BLaER1 treated with 17β-estradiol and CSF1 and Interleukin-3, amounts not matched to agents 10 nM and 100 nM (cell line): Measurements from ENCODE around the gene DPY19L2.
"Not testable (repeated sequence)": the region's sequence is repeated elsewhere in the genome, so short reads cannot be mapped to it uniquely, and the experiment has no call there.

ENCODE experiments used
- H3K27ac ChIP-seq, 11 experiments: shearing (Covaris generic); formaldehyde crosslinking; 2 replicates each; pipeline ENCODE4 v1.8.1; 2022
- H3K27me3 ChIP-seq, 11 experiments: shearing (Covaris generic); formaldehyde crosslinking; 2 replicates each; pipeline ENCODE4 v1.8.1; 2022
- H3K36me3 ChIP-seq, 11 experiments: shearing (Covaris generic); formaldehyde crosslinking; 2 replicates each; pipeline ENCODE4 v1.8.1; 2022
- H3K4me1 ChIP-seq, 10 experiments: shearing (Covaris generic); formaldehyde crosslinking; 2 replicates each; pipeline ENCODE4 v1.8.1; 2022
- H3K4me2 ChIP-seq, 11 experiments: shearing (Covaris generic); formaldehyde crosslinking; 2 replicates each; pipeline ENCODE4 v1.8.1; 2022
- H3K4me3 ChIP-seq, 10 experiments: shearing (Covaris generic); formaldehyde crosslinking; 2 replicates each; pipeline ENCODE4 v1.8.1; 2022
- H3K9ac ChIP-seq, 11 experiments: shearing (Covaris generic); formaldehyde crosslinking; 2 replicates each; pipeline ENCODE4 v1.8.1; 2022
- H3K9me3 ChIP-seq, 11 experiments: shearing (Covaris generic); formaldehyde crosslinking; replicated peaks in 1 of 11; 2 replicates each; pipeline ENCODE4 v1.8.1; 2022
- H4K20me1 ChIP-seq, 11 experiments: shearing (Covaris generic); formaldehyde crosslinking; 2 replicates each; pipeline ENCODE4 v1.8.1; 2022
- Cebpa-rat ChIP-seq, 11 experiments: shearing (Covaris generic); IDR thresholded peaks; 2 replicates each; pipeline ENCODE4 v1.8.1; 2022

Gene DPY19L2

DNA sequence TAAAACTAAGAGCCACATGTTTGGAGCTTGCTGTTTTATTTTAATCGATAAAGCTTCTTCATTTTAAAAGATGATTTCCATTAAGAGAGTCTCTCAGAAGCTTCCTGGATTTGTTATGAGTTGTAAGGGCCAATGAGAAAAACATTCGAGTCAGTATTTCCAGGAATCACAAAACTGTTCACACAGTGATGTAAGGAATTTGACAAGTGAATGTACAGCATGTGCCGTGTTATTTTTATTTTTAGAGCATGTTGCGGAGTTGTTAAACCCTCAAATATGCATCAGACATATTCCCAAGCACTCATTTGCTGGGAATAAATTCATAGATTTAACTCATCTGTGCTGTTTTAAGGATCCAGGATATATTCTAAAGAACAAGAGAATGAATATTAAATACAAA lies 129.6 kb downstream of the DPY19L2 start:
- not testable (repeated sequence) for H3K9ac ChIP-seq, H3K4me2 ChIP-seq, H3K27ac ChIP-seq, H3K27me3 ChIP-seq, H3K9me3 ChIP-seq, H3K4me3 ChIP-seq, H4K20me1 ChIP-seq, H3K4me1 ChIP-seq, H3K36me3 ChIP-seq

DNA sequence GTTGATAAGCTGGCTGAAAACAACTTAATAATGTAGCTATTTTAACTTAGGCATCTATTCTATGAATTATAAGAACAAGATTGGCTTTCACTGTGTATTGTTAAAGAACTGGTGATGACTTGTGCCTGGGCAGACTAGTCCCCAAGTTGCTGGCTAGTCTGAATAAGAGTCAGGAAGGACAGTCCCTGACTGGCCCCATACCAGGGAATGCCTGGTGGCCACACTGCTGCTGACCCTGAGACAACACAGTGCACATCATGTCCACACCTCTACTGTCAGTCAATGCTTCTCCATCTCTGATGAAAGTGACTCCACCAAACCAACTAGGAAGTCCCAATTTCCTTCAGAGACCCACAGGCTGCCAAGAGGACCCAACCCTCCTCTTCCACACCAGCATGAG lies 130.5 kb downstream of the DPY19L2 start:
- H3K36me3 ChIP-seq, H3K27ac ChIP-seq, H3K4me3 ChIP-seq, H3K4me2 ChIP-seq, H3K9me3 ChIP-seq, H3K9ac ChIP-seq, H4K20me1 ChIP-seq, H3K27me3 ChIP-seq, H3K4me1 ChIP-seq: not testable (repeated sequence)

DNA sequence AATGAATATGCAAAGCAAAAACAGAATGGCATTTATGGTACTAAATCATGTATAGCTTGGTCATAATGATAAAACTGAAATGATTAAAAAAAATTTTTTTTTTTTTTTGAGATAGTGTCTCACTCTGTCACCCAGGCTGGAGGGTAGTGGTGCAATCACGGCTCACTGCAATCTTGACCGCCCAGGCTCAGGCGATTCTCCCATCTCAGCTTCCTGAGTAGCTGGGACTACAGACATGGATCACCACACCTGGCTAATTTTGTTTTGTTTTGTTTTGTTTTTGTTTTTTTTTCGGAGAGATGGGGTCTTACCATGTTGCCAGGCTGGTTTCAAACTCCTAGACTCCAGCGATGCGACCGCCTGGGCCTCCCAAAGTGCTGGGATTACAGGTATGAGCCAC lies 138.7 kb downstream of the DPY19L2 start:
- H3K9ac ChIP-seq, H3K27ac ChIP-seq, H3K36me3 ChIP-seq, H3K9me3 ChIP-seq, H3K4me1 ChIP-seq, H4K20me1 ChIP-seq, H3K4me3 ChIP-seq, H3K4me2 ChIP-seq, H3K27me3 ChIP-seq: not testable (repeated sequence)

DNA sequence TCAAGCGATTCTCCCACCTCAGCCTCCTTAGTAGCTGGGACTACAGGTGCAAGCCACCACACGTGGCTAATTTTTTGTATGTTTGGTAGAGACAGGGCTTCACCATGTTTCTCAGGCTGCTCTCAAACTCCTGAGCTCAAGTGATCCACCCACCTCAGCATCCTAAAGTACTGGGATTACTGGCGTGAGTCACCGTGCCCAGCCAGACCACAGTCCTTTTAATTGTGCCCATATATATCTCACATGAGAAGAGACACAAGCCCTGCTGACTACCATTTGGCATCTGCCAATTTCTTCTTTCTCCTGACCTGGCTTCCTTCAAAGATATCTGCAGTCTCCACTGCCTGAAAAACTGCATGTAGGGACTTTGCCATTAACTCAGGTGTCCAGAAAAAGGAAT lies 142.5 kb downstream of the DPY19L2 start:
- no peak overlapping the region for H3K27ac ChIP-seq
- H3K4me2 ChIP-seq: no peak overlapping the region
- H3K9me3 ChIP-seq: peaks cover 0 to 8% (median 0%) of the 10 kb centered on the region in 11 experiments; a peak in 5 of 22 replicates
- no peak for TF ChIP-seq Cebpa-rat (IDR thresholded peaks at IDR 0.05)
- no peak overlapping the region for H3K9ac ChIP-seq
- H3K4me1 ChIP-seq: no peaks in the 10 kb centered on the region
- no peaks in the 10 kb centered on the region for H3K27me3 ChIP-seq
- no peak overlapping the region for H3K4me3 ChIP-seq
- no peaks in the 10 kb centered on the region for H4K20me1 ChIP-seq
- no peaks in the 10 kb centered on the region for H3K36me3 ChIP-seq

DNA sequence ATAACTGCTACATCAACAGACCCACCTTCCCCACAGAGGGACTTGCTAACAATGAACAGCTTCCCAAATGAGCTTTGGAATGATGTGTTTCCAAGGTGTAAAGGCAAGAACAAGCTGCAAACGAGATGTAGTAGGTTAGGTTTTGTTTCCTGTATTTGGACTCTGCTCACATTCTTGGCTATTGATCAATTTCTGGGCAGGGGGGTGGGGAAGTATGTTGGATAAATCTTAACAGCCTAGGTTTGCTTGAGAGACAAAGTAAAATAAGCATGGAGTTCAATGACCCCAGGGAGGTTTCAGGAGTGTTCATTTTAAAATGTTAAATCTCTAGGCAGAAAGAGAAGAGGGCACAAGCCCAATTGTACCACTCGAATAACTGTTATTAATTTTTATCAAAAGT lies 146.6 kb downstream of the DPY19L2 start:
- no peaks in the 10 kb centered on the region for H4K20me1 ChIP-seq
- no peak overlapping the region for H3K27ac ChIP-seq
- no peaks in the 10 kb centered on the region for H3K9me3 ChIP-seq
- no peak overlapping the region for H3K4me2 ChIP-seq
- H3K27me3 ChIP-seq: no peaks in the 10 kb centered on the region
- no peaks in the 10 kb centered on the region for H3K4me1 ChIP-seq
- no peak overlapping the region for H3K4me3 ChIP-seq
- no peak for TF ChIP-seq Cebpa-rat (IDR thresholded peaks at IDR 0.05)
- no peaks in the 10 kb centered on the region for H3K36me3 ChIP-seq
- H3K9ac ChIP-seq: no peak overlapping the region
